Measurements from ENCODE around the gene TMEM108. TPM values are rescaled to one million over a fixed set of nuclear protein-coding genes. Genes with fewer than 3 reads are reported as not detected.

The TMEM108 gene
- total RNA-seq, 1 donor from 2014 or later: 0.52 TPM

GRCh38 chr3:133418361-133418760 is 380.2 kb downstream of the TMEM108 start:
- intact Hi-C loops (cut with micrococcal nuclease): no loop called here
- no peak for ATAC-seq
- no peak for DNase-seq

- DNase-seq (no peak), ATAC-seq (no peak)
- intact Hi-C loops (cut with micrococcal nuclease): no loop called here
These were observed 381.1 kb downstream of the TMEM108 start for GRCh38 chr3:133419151-133419909.

GRCh38 chr3:133424937-133425869 is 387.0 kb downstream of the TMEM108 start:
- intact Hi-C loops (cut with micrococcal nuclease): loop anchor here (5.0 kb wide), 1 partner anchor 698 kb away; no protein-coding TSS in a partner anchor
- DNase-seq: no peak
- no peak for ATAC-seq

- DNase-seq (no peak), ATAC-seq (no peak)
- intact Hi-C loops (cut with micrococcal nuclease): no loop called here
These were observed 387.7 kb downstream of the TMEM108 start for GRCh38 chr3:133425898-133426297.

- ATAC-seq: no peak
- no peak for DNase-seq
- intact Hi-C loops (cut with micrococcal nuclease): no loop called here
These were observed 388.5 kb downstream of the TMEM108 start for GRCh38 chr3:133426721-133427120.

GRCh38 chr3:133428552-133428951 is 390.4 kb downstream of the TMEM108 start:
- intact Hi-C loops (cut with micrococcal nuclease): no loop called here
- DNase-seq (no peak), ATAC-seq (no peak)

- intact Hi-C loops (cut with micrococcal nuclease): no loop called here
- DNase-seq (no peak), ATAC-seq (no peak)
These were observed 390.9 kb downstream of the TMEM108 start for GRCh38 chr3:133429063-133429462.

GRCh38 chr3:133439563-133439962 is 401.4 kb downstream of the TMEM108 start:
- DNase-seq (no peak), ATAC-seq (no peak)
- intact Hi-C loops (cut with micrococcal nuclease): no loop called here

GRCh38 chr3:133440652-133441051 is 402.5 kb downstream of the TMEM108 start:
- ATAC-seq: peak; percentile 33
- DNase-seq: no peak
- intact Hi-C loops (cut with micrococcal nuclease): no loop called here

GRCh38 chr3:133441867-133442270 is 403.7 kb downstream of the TMEM108 start:
- ATAC-seq (no peak), DNase-seq (no peak)
- intact Hi-C loops (cut with micrococcal nuclease): no loop called here

GRCh38 chr3:133442518-133442917 is 404.3 kb downstream of the TMEM108 start:
- intact Hi-C loops (cut with micrococcal nuclease): no loop called here
- DNase-seq: no peak
- no peak for ATAC-seq

- DNase-seq (no peak), ATAC-seq (no peak)
- intact Hi-C loops (cut with micrococcal nuclease): no loop called here
These were observed 405.6 kb downstream of the TMEM108 start for GRCh38 chr3:133443649-133444422.

- no peak for ATAC-seq
- intact Hi-C loops (cut with micrococcal nuclease): no loop called here
- DNase-seq: no peak
These were observed 406.2 kb downstream of the TMEM108 start for GRCh38 chr3:133444423-133444774.

GRCh38 chr3:133445108-133445507 is 406.9 kb downstream of the TMEM108 start:
- ATAC-seq (no peak), DNase-seq (no peak)
- intact Hi-C loops (cut with micrococcal nuclease): no loop called here
